Stomach (tissue), 4 donors: Measurements from ENCODE around the gene PDE4B.
A peak's percentile ranks its signal among the peaks of the same experiment; 100 is the strongest.

Experiments used
- CTCF ChIP-seq, 7 experiments: fragments of 450-650 bp in 4 of 7; fragments of 200-600 bp in 3 of 7; sonication (generic) in 3 of 7; IDR thresholded peaks; one replicate each; pipeline ENCODE4 v1.5.1; 2016 to 2019; ENCODE audit warnings: antibody characterized with exemption in 7 of 7, control low read depth in 2 of 7, mild to moderate bottlenecking in 1 of 7
- EP300 ChIP-seq: sonication (generic); formaldehyde crosslinking; IDR thresholded peaks from one replicate; pipeline ENCODE4 v1.6.1; 2017; ENCODE audit warnings: antibody characterized with exemption
- POLR2A ChIP-seq, 4 donors: fragments of 450-650 bp; IDR thresholded peaks; one replicate each; pipeline ENCODE4 v1.6.1; 2016; ENCODE audit warnings: antibody characterized with exemption in 4 of 4, control low read depth in 2 of 4, mild to moderate bottlenecking in 1 of 4, moderate library complexity in 1 of 4
- POLR2AphosphoS5 ChIP-seq, 3 donors: sonication (generic); formaldehyde crosslinking; IDR thresholded peaks; one replicate each; pipeline ENCODE4 v1.6.1; 2016; ENCODE audit warnings: antibody characterized with exemption in 3 of 3

- TF ChIP-seq CTCF (IDR thresholded peaks at IDR 0.05) (no peak), EP300 (no peak), POLR2A (IDR thresholded peaks at IDR 0.05) (no peak), POLR2AphosphoS5 (IDR thresholded peaks at IDR 0.05) (peak in 1 of 3 donors; percentile 50)
Observed at GRCh38 chr1:66286307-66286706, 493.6 kb downstream of the PDE4B start.
